Activated CD4-positive, alpha-beta memory T cell treated with anti-CD3 and anti-CD28 coated beads, Interleukin-2, amount 10 ng/mL, durations not matched to agents 7 days and 5 days (primary cell): ENCODE measurements around the gene PRRT4. TPM values are rescaled to one million over a fixed set of nuclear protein-coding genes. Genes with fewer than 3 reads are reported as not detected.
A peak's percentile ranks its signal among the peaks of the same experiment; 100 is the strongest.

Experiments used
- CTCF ChIA-PET: fragments of 350-600 bp; sonication (Branson Sonifier 250); formaldehyde crosslinking; loops from one replicate; lab custom pipeline; 2021; ENCODE audit warnings: antibody characterized with exemption, inconsistent platforms; lab: Charles Lee
- POLR2A ChIA-PET: fragments of 350-600 bp; sonication (Branson Sonifier 250); formaldehyde crosslinking; loops from one replicate; lab custom pipeline; 2021; ENCODE audit warnings: antibody characterized with exemption; lab: Charles Lee
- DNase-seq: peaks from one replicate; pipeline ENCODE4 v3.0.0-alpha.2; 2020
- H3K27ac Mint-ChIP-seq: one replicate; pipeline ENCODE4 v1.8.0; 2021; ENCODE audit warnings: mild to moderate bottlenecking, mixed read lengths
- H3K27me3 Mint-ChIP-seq: one replicate; pipeline ENCODE4 v1.8.0; 2021; ENCODE audit warnings: mixed read lengths
- H3K36me3 Mint-ChIP-seq: one replicate; pipeline ENCODE4 v1.8.0; 2021; ENCODE audit warnings: low read depth, mixed read lengths
- H3K4me1 Mint-ChIP-seq: one replicate; pipeline ENCODE4 v1.8.0; 2021; ENCODE audit warnings: mixed read lengths
- H3K4me3 Mint-ChIP-seq: one replicate; pipeline ENCODE4 v1.8.0; 2021; ENCODE audit warnings: mild to moderate bottlenecking, mixed read lengths
- H3K9me3 Mint-ChIP-seq: one replicate; pipeline ENCODE4 v1.8.0; 2021; ENCODE audit warnings: mixed read lengths
- total RNA-seq, 2 experiments: library from RNA; stranded (reverse); gene quantifications; one replicate each; pipeline ENCODE4 v1.2.3, GENCODE V29; 2021

The PRRT4 gene
- total RNA-seq, 2 experiments from 2014 or later = not detected

GRCh38 chr7:128404886-128405470 is 43.5 kb upstream of the PRRT4 start:
- DNase-seq = no peak
- peaks cover 48% of the 10 kb centered on the region for H3K4me1 Mint-ChIP-seq
- H3K9me3 Mint-ChIP-seq = no peaks in the 10 kb centered on the region
- H3K36me3 Mint-ChIP-seq = peaks cover 27% of the 10 kb centered on the region
- no peak overlapping the region for H3K27ac Mint-ChIP-seq
- H3K4me3 Mint-ChIP-seq = peak overlapping the region; percentile 83
- CTCF ChIA-PET = interaction anchor here (1.6 to 10.7 kb wide), 2 partner anchors 21 to 56 kb away, joined by 5 to 148 read pairs; no protein-coding TSS in a partner anchor
- no peaks in the 10 kb centered on the region for H3K27me3 Mint-ChIP-seq
- POLR2A ChIA-PET = interaction anchor here (1.1 to 2.0 kb wide), 3 partner anchors 10 to 63 kb away, joined by 4 to 7 read pairs (median 5); no protein-coding TSS in a partner anchor

GRCh38 chr7:128404143-128404681 is 42.7 kb upstream of the PRRT4 start:
- ChIA-PET CTCF (interaction anchor here (0.8 to 10.7 kb wide), 3 partner anchors 22 to 57 kb away, joined by 3 to 148 read pairs (median 5); no protein-coding TSS in a partner anchor), POLR2A (interaction anchor here (1.2 to 2.0 kb wide), 2 partner anchors 11 to 12 kb away, joined by 5 to 7 read pairs; no protein-coding TSS in a partner anchor)
- Mint-ChIP-seq H3K9me3 (no peaks in the 10 kb centered on the region), H3K36me3 (peaks cover 30% of the 10 kb centered on the region), H3K27ac (no peak overlapping the region), H3K27me3 (no peaks in the 10 kb centered on the region), H3K4me1 (peaks cover 47% of the 10 kb centered on the region), H3K4me3 (peak overlapping the region; percentile 83)
- DNase-seq = no peak

- DNase-seq = no peak
- Mint-ChIP-seq H3K4me3 (peak overlapping the region; percentile 83), H3K27ac (no peak overlapping the region), H3K9me3 (no peaks in the 10 kb centered on the region), H3K27me3 (no peaks in the 10 kb centered on the region), H3K4me1 (peaks cover 42% of the 10 kb centered on the region), H3K36me3 (peaks cover 30% of the 10 kb centered on the region)
- POLR2A ChIA-PET = interaction anchor here (2.0 kb wide), 1 partner anchor 12 kb away, joined by 7 read pairs; no protein-coding TSS in a partner anchor
- CTCF ChIA-PET = interaction anchor here (0.8 to 10.7 kb wide), 3 partner anchors 22 to 57 kb away, joined by 3 to 148 read pairs (median 5); no protein-coding TSS in a partner anchor
Measured at GRCh38 chr7:128403676-128404075, 42.2 kb upstream of the PRRT4 start.

- H3K27me3 Mint-ChIP-seq = no peaks in the 10 kb centered on the region
- CTCF ChIA-PET = interaction anchor here (1.5 to 10.7 kb wide), 3 partner anchors 15 to 23 kb away, joined by 3 to 148 read pairs (median 17); no protein-coding TSS in a partner anchor
- H3K27ac Mint-ChIP-seq = no peak overlapping the region
- no peak overlapping the region for H3K4me3 Mint-ChIP-seq
- H3K4me1 Mint-ChIP-seq = peaks cover 32% of the 10 kb centered on the region
- DNase-seq = no peak
- H3K36me3 Mint-ChIP-seq = peaks cover 43% of the 10 kb centered on the region
- H3K9me3 Mint-ChIP-seq = no peaks in the 10 kb centered on the region
- POLR2A ChIA-PET = interaction anchor here (0.6 kb wide), 1 partner anchor 321 kb away, joined by 4 read pairs; no protein-coding TSS in a partner anchor
Measured at GRCh38 chr7:128402356-128402755, 40.9 kb upstream of the PRRT4 start.

GRCh38 chr7:128400566-128400965 is 39.1 kb upstream of the PRRT4 start:
- Mint-ChIP-seq H3K36me3 (peaks cover 56% of the 10 kb centered on the region), H3K27ac (no peak overlapping the region), H3K27me3 (no peaks in the 10 kb centered on the region), H3K4me1 (peaks cover 23% of the 10 kb centered on the region), H3K9me3 (no peaks in the 10 kb centered on the region), H3K4me3 (no peak overlapping the region)
- POLR2A ChIA-PET = interaction anchor here (1.1 to 1.6 kb wide), 2 partner anchors 10 to 24 kb away, joined by 3 to 6 read pairs; no protein-coding TSS in a partner anchor
- DNase-seq = no peak
- CTCF ChIA-PET = interaction anchor here (0.6 to 10.7 kb wide), 5 partner anchors 12 to 59 kb away, joined by 3 to 148 read pairs (median 4); no protein-coding TSS in a partner anchor

- Mint-ChIP-seq H3K36me3 (peaks cover 55% of the 10 kb centered on the region), H3K9me3 (no peaks in the 10 kb centered on the region), H3K4me3 (no peak overlapping the region), H3K27ac (no peak overlapping the region), H3K27me3 (no peaks in the 10 kb centered on the region), H3K4me1 (peaks cover 22% of the 10 kb centered on the region)
- CTCF ChIA-PET = interaction anchor here (0.7 to 10.7 kb wide), 10 partner anchors 8 to 60 kb away, joined by 3 to 148 read pairs (median 6); no protein-coding TSS in a partner anchor
- DNase-seq = no peak
- POLR2A ChIA-PET = interaction anchor here (1.1 kb wide), 1 partner anchor 11 kb away, joined by 3 read pairs; no protein-coding TSS in a partner anchor
Measured at GRCh38 chr7:128399991-128400390, 38.5 kb upstream of the PRRT4 start.

- no peak overlapping the region for H3K27ac Mint-ChIP-seq
- no peak for DNase-seq
- peaks cover 46% of the 10 kb centered on the region for H3K36me3 Mint-ChIP-seq
- no peak overlapping the region for H3K4me3 Mint-ChIP-seq
- H3K27me3 Mint-ChIP-seq = no peaks in the 10 kb centered on the region
- H3K4me1 Mint-ChIP-seq = peaks cover 10% of the 10 kb centered on the region
- POLR2A ChIA-PET = interaction anchor here (1.1 kb wide), 1 partner anchor 10 kb away, joined by 3 read pairs; no protein-coding TSS in a partner anchor
- H3K9me3 Mint-ChIP-seq = no peaks in the 10 kb centered on the region
- CTCF ChIA-PET = interaction anchor here (0.7 to 10.7 kb wide), 11 partner anchors 9 to 306 kb away, joined by 3 to 148 read pairs (median 10); no protein-coding TSS in a partner anchor
Measured at GRCh38 chr7:128398841-128399135, 37.3 kb upstream of the PRRT4 start.

GRCh38 chr7:128398016-128398840 is 36.7 kb upstream of the PRRT4 start:
- H3K27me3 Mint-ChIP-seq = no peaks in the 10 kb centered on the region
- H3K9me3 Mint-ChIP-seq = no peaks in the 10 kb centered on the region
- peaks cover 43% of the 10 kb centered on the region for H3K36me3 Mint-ChIP-seq
- peaks cover 6% of the 10 kb centered on the region for H3K4me1 Mint-ChIP-seq
- ChIA-PET POLR2A (interaction anchor here (1.1 kb wide), 1 partner anchor 10 kb away, joined by 3 read pairs; no protein-coding TSS in a partner anchor), CTCF (interaction anchor here (0.6 to 10.7 kb wide), 13 partner anchors 9 to 77 kb away, joined by 3 to 148 read pairs (median 8); no protein-coding TSS in a partner anchor)
- no peak overlapping the region for H3K27ac Mint-ChIP-seq
- H3K4me3 Mint-ChIP-seq = no peak overlapping the region
- DNase-seq = peak; percentile 41

- POLR2A ChIA-PET = no interaction called here
- H3K4me3 Mint-ChIP-seq = no peak overlapping the region
- no peak overlapping the region for H3K27ac Mint-ChIP-seq
- DNase-seq = no peak
- H3K9me3 Mint-ChIP-seq = no peaks in the 10 kb centered on the region
- CTCF ChIA-PET = interaction anchor here (0.7 to 10.7 kb wide), 7 partner anchors 10 to 473 kb away, joined by 3 to 148 read pairs (median 10); no protein-coding TSS in a partner anchor
- H3K4me1 Mint-ChIP-seq = no peaks in the 10 kb centered on the region
- H3K27me3 Mint-ChIP-seq = no peaks in the 10 kb centered on the region
- peaks cover 37% of the 10 kb centered on the region for H3K36me3 Mint-ChIP-seq
Measured at GRCh38 chr7:128396357-128396756, 34.9 kb upstream of the PRRT4 start.

- H3K36me3 Mint-ChIP-seq = peaks cover 33% of the 10 kb centered on the region
- H3K27me3 Mint-ChIP-seq = no peaks in the 10 kb centered on the region
- no peak overlapping the region for H3K27ac Mint-ChIP-seq
- no peak for DNase-seq
- H3K9me3 Mint-ChIP-seq = no peaks in the 10 kb centered on the region
- CTCF ChIA-PET = interaction anchor here (10.7 kb wide), 1 partner anchor 30 kb away, joined by 148 read pairs; no protein-coding TSS in a partner anchor
- H3K4me3 Mint-ChIP-seq = no peak overlapping the region
- no peaks in the 10 kb centered on the region for H3K4me1 Mint-ChIP-seq
- POLR2A ChIA-PET = no interaction called here
Measured at GRCh38 chr7:128395748-128396147, 34.3 kb upstream of the PRRT4 start.

GRCh38 chr7:128394904-128395496 is 33.5 kb upstream of the PRRT4 start:
- no peaks in the 10 kb centered on the region for H3K27me3 Mint-ChIP-seq
- CTCF ChIA-PET = no interaction called here

More at GRCh38 chr7:128394904-128395496, 33.5 kb upstream of the PRRT4 start:
- H3K36me3 Mint-ChIP-seq = peaks cover 28% of the 10 kb centered on the region
- H3K4me3 Mint-ChIP-seq = no peak overlapping the region
- H3K27ac Mint-ChIP-seq = no peak overlapping the region
- no peaks in the 10 kb centered on the region for H3K4me1 Mint-ChIP-seq
- H3K9me3 Mint-ChIP-seq = no peaks in the 10 kb centered on the region
- no peak for DNase-seq
- POLR2A ChIA-PET = no interaction called here
